ENCODE results near the gene SLC38A4. TPM values are rescaled to one million over a fixed set of nuclear protein-coding genes. Genes with fewer than 3 reads are reported as not detected.

The SLC38A4 gene
- total RNA-seq = 1 to 10 TPM in 2 of 9 donors, under 1 TPM in 7; 0.14 to 2.7 (median 0.65) TPM
- polyA plus RNA-seq = under 1 TPM; 0.40 to 0.44 (median 0.40) TPM
- long read RNA-seq, donor 1 = 0 reads
- long read RNA-seq, donor 2 = 0 reads
- long read RNA-seq, donor 3 = 0 reads
- long read RNA-seq, donor 4 = 0 reads
- long read RNA-seq, donor 5, partial matches to known transcripts = 1 of 2 reads
- long read RNA-seq, donor 5, other reads (novel, unspliced or antisense) = 1 of 2 reads
- long read RNA-seq, donor 6, partial matches to known transcripts = 0 of 5 reads
- long read RNA-seq, donor 6, other reads (novel, unspliced or antisense) = 1 of 5 reads
- long read RNA-seq, donor 7 = 0 reads
- long read RNA-seq, donor 8, partial matches to known transcripts = 0 of 1 reads
- long read RNA-seq, donor 8, other reads (novel, unspliced or antisense) = 0 of 1 reads
- long read RNA-seq, donor 9 = 0 reads
- long read RNA-seq, donor 10 = 0 reads

DNA sequence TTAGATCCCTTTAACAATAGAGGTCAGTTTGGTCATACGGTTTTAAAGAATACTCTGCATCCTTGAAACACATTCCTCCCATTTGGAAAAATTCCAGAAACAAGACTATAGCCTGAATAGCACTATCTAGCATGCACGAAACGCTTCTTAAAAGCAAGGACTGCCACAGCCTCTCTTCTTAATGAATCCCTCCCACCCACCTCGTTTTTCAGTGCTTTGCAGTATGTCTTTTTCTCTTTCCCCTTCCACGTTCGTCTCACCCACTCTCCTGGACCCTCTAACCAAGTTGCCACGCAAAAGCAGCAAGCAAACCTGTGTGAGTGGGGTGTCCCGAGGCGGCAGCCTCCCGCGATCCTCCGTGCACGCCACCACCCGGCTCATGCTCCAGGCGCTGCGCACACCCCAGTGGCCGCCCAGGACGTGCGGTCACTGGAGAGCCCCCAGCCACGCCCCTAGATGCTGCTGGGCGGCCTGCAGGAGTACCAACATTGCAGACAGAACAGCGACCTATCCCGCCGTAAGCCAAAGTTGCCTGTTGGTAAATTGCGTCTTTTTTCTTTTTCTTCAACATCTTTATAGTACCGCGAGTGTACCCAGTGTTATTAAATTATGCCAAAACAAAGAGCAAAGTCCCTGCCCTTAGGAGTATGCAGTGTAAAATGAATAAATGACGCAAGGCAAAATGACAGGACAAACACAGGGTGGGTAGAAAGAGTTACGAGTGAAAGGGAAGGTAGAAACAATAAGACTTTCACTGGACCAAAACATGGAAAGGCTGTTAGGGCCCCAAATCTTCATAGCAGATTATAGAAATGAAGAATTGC is at the start of gene SLC38A4:
Gene SLC38A4, minus strand, starts transcription at position 407 of the 824 bp plus-strand sequence. CDS start 32,926 bp downstream, outside the sequence.
- Histone ChIP-seq H3K36me3 (replicated peaks in 1 of 2) (no peaks in the 10 kb centered on the region), H3K9me3 (replicated peaks in 1 of 3) (no peaks in the 10 kb centered on the region), H3K4me3 (peak within 1 kb of the TSS in 1 of 4 donors; percentile 5), H3K4me1 (replicated peaks in 1 of 2) (peaks cover under 1 to 3% of the 10 kb centered on the region in 2 donors), H3K27me3 (peaks cover 4% of the 10 kb centered on the region), H3K27ac (no peak within 1 kb of the TSS)
- peak in 6 of 7 donors; percentile 35 to 57 (median 40) for DNase-seq
- 17 to 29% (median 24%) methylated on average over 26 to 29 of the region's 29 CpGs for WGBS, 4 donors
- intact Hi-C loops (cut with DNase I) = no loop called here
- TF ChIP-seq, protein P1, sequence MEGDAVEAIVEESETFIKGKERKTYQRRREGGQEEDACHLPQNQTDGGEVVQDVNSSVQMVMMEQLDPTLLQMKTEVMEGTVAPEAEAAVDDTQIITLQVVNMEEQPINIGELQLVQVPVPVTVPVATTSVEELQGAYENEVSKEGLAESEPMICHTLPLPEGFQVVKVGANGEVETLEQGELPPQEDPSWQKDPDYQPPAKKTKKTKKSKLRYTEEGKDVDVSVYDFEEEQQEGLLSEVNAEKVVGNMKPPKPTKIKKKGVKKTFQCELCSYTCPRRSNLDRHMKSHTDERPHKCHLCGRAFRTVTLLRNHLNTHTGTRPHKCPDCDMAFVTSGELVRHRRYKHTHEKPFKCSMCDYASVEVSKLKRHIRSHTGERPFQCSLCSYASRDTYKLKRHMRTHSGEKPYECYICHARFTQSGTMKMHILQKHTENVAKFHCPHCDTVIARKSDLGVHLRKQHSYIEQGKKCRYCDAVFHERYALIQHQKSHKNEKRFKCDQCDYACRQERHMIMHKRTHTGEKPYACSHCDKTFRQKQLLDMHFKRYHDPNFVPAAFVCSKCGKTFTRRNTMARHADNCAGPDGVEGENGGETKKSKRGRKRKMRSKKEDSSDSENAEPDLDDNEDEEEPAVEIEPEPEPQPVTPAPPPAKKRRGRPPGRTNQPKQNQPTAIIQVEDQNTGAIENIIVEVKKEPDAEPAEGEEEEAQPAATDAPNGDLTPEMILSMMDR (IDR thresholded peaks at IDR 0.05) = peak in 2 of 6 experiments; percentile 5 to 17
- no peak for TF ChIP-seq POLR2A (IDR thresholded peaks at IDR 0.05)

GRCh38 chr12:46875095-46875494 is 49.3 kb upstream of the SLC38A4 start:
- 74 to 96% (median 88%) methylated on average over 1 of the region's 1 CpG for WGBS, 4 donors

GRCh38 chr12:46874642-46875041 is 48.8 kb upstream of the SLC38A4 start:
- peak in 6 of 7 donors; percentile 16 to 51 (median 28) for DNase-seq
- intact Hi-C loops (cut with DNase I) = no loop called here
- no peaks in the 10 kb centered on the region for H3K27me3 ChIP-seq
- no peaks in the 10 kb centered on the region for H3K36me3 ChIP-seq (replicated peaks in 1 of 2)
- H3K9me3 ChIP-seq (replicated peaks in 1 of 3) = peaks cover 0 to 14% (median 0%) of the 10 kb centered on the region in 3 donors
- no peaks in the 10 kb centered on the region for H3K4me1 ChIP-seq (replicated peaks in 1 of 2)
- H3K27ac ChIP-seq = no peak overlapping the region
- WGBS, 4 donors = 48 to 70% (median 54%) methylated on average over 3 of the region's 3 CpGs
- H3K4me3 ChIP-seq = no peak overlapping the region
- TF ChIP-seq, protein P1 (IDR thresholded peaks at IDR 0.05) = no peak
- TF ChIP-seq POLR2A (IDR thresholded peaks at IDR 0.05) = no peak

More at GRCh38 chr12:46875095-46875494, 49.3 kb upstream of the SLC38A4 start:
- Histone ChIP-seq H3K27me3 (no peaks in the 10 kb centered on the region), H3K27ac (no peak overlapping the region), H3K4me3 (no peak overlapping the region), H3K36me3 (replicated peaks in 1 of 2) (no peaks in the 10 kb centered on the region), H3K4me1 (replicated peaks in 1 of 2) (no peaks in the 10 kb centered on the region), H3K9me3 (replicated peaks in 1 of 3) (peaks cover 0 to 14% (median 0%) of the 10 kb centered on the region in 3 donors)
- TF ChIP-seq, protein P1 (IDR thresholded peaks at IDR 0.05) = no peak
- TF ChIP-seq POLR2A (IDR thresholded peaks at IDR 0.05) = no peak
- intact Hi-C loops (cut with DNase I) = no loop called here
- DNase-seq = no peak

- 82 to 89% (median 85%) methylated on average over 4 of the region's 4 CpGs for WGBS, 4 donors
- intact Hi-C loops (cut with DNase I) = no loop called here
- DNase-seq = no peak
- Histone ChIP-seq H3K4me3 (no peak overlapping the region), H3K27ac (no peak overlapping the region), H3K9me3 (replicated peaks in 1 of 3) (peaks cover 0 to 14% (median 0%) of the 10 kb centered on the region in 3 donors), H3K27me3 (no peaks in the 10 kb centered on the region), H3K36me3 (replicated peaks in 1 of 2) (no peaks in the 10 kb centered on the region), H3K4me1 (replicated peaks in 1 of 2) (no peaks in the 10 kb centered on the region)
- TF ChIP-seq POLR2A (IDR thresholded peaks at IDR 0.05) = no peak
- TF ChIP-seq, protein P1 (IDR thresholded peaks at IDR 0.05) = no peak
Observed at GRCh38 chr12:46872135-46872534, 46.3 kb upstream of the SLC38A4 start.

Data from adrenal gland (tissue), 19 donors.